ENCODE measurements around the gene IER2.

DNA sequence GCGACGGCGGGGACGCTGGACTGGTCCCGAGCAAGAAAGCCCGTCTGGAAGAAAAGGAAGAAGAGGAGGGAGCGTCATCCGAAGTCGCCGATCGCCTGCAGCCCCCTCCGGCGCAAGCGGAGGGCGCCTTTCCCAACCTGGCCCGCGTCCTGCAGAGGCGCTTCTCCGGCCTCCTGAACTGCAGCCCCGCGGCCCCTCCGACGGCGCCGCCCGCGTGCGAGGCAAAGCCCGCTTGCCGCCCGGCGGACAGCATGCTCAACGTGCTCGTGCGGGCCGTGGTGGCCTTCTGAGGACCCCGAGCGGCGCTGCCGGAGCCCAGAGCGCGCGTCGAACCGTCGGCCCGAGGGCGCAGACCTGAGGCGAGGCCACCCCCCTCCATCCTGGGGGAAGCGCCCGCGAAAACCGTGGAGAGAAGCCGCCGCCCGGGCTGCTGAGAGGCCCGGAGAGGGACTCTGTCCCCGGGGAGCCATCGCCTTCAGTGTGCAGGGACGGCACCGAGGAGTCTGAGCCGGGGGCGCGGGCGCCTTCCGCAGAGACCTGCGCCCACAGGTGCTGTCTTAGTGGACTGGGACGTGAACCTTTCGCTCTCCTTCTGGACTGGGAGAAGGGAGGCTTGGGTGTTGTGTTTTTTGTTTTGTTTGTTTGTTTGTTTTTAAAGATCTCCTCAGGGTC, 3.5 kb downstream of the IER2 start:
- TF ChIP-seq FIP1L1 (IDR thresholded peaks at IDR 0.05; ENCODE audit: low read depth, low read length, poor library complexity, severe bottlenecking), result peak; percentile 88
- TF ChIP-seq EZH2 (IDR thresholded peaks at IDR 0.05; ENCODE audit: borderline replicate concordance, low read depth, low read length), result no peak
- no peak for TF ChIP-seq GATAD2B (IDR thresholded peaks at IDR 0.05; ENCODE audit: borderline replicate concordance)
- TF ChIP-seq TCF7 (IDR thresholded peaks at IDR 0.05; ENCODE audit: borderline replicate concordance), result no peak
- TF ChIP-seq TAF1 (IDR thresholded peaks at IDR 0.05; ENCODE audit: control insufficient read depth, extremely low read depth, insufficient read depth, low read length, severe bottlenecking), result peak; percentile 52
- no peak for TF ChIP-seq FOXJ3 (CRISPR knock-in tag; IDR thresholded peaks at IDR 0.05)
